ENCODE data around the gene RERE.

The RERE gene

DNA sequence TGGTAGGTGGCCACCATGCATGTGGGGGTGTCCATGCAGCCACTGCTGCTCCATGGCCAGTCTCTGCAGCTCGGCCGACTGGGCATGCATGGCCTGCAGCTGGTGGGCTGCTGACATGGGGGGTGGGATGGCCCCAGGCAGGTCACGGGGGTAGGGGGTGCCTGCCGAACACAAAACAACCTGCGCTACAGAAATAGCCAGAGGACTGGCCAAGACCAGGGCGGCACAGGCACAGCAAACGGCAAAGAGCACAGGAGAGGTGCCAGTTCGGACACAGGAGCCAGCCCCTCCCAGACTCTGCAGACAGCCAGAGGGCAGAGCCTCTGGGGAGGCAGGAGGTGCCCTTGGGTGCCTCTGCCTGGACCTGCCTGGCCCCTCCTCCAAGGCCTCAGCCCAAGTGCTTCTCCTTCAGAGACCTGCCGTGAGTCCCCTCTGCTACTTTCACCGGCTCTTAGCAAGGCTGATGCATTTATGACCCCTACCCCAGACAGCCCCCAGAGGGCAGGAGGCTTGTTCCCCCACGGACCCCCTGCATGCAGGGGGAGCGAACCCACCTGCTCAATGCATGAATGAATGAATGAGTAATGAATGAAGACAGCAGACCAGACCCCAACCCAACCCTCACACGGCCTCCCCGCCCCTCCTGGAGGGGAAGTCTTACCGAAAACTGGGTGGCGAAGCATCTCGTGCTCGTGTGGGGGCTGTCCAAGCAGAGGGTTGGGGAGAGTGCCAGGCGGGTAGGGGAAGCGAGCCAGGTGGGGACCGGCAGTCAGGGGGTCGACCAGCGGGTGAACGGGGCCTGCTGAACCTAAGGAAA lies 461.8 kb downstream of the RERE start:
- peak; percentile 21 for DNase-seq

DNA sequence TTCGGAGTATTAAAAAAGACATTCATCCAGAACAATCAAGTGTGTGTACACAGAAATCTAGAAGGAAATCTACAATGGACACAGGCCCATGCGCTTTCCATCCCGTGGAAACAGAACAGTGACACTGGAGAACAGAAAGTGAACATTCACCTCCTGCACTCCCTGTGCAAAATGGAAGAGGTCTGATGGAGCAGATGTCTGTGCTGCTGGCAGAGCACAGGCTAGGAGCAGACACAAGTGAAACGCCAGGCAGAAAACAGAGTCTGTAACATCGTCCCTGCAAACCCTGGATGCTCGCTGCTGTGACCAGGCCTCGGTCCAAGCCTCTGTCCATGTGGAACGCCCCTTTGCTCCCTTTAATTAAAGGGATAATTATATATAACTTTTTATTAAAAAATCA lies 463.4 kb downstream of the RERE start:
- peak; percentile 20 for DNase-seq

DNA sequence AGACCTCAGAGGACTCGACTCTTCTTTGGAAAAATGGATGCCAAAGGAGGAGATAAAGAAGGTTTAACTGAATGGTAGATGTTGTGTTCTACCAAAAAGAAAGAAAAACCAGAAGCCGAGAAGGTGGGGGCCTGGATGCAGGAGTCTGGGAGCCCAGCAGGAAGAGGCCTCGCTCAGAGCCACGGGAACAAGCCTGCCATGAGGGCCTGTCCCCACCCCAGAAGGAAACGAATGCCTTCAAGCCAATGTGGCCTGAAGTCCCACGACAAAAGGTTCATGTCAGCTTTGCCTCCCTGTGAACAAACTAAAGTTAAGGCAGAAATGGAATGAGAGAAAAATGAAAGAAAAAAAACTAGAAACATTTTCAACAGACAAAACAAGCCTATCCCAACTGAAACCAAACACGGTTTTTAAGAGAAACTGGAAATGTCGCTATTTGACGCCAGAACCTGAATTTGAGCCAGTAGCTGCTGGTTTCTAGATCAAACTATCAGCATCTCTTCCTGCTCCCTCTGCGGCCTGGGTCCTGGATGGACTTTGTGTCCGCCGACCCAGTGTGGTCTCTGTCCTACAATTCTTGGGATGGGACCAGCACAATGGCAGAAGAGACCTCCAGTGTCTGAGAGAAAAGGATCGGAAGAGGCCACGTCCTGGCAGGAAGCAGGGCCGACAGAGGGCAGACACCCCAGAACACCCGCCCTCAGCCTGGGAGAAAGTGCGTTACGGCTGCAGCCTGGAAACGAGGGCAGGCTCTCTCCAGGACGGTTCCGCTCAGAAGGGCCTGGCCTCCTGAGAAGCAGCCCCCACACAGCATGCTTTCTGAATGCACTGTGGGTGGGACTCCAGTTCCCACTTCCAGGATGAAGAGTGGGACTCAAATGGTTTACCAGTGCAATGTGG lies 464.3 kb downstream of the RERE start:
- DNase-seq, result peak; percentile 35

DNA sequence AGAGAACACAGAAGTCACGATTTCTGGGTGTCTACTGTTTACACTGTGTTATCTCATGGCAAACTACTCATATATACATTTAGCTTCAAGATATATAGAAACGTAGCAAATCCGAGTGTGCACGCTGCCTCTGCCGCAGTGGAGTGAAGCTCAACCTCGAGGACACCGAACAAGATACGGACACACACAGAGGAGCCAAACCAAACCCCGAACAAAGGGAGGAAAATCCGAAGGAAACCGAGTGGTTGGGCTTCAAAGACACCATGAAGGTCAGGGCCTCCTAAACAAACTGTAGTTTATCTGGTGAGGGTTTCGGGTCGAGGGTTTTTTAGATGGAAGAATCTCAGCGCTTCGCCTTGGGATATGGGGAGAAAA lies 465.0 kb downstream of the RERE start:
- peak; percentile 16 for DNase-seq

DNA sequence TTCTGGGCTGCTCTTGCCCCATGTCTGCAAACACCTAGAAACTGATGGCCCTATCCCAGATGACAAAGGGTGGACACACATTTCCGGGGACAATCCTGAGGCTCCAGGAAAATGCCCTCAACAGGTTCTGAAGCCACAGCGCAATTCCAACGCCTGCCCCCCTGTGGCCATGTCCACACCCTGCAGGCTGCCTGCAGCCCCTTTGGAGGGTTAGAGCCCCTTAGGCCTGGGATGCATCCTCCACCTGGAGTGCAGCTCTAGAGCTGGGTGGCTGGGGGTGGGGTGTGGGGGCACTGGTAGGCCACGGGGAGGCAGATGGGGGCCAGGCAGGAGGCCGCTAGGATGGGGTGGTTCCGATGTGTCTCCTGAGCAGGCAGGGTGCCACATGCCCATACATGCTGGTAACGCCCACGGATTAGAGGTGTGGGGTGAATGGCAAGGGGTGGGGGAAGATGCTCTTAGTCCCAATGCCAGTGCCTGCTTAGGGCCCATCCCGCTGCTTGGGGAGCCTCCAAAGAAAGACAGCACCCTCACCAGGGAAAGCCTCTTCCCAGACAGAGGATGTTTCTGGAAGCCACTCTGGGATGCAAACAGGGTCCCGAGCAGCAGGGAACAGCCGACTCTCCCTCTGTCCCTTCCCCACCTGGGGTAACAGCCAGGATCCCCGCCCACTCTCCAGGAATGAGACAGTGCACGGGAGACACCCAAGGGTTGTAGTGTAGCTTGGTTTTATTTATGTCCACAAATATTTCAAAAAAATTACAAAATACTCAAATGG lies 465.6 kb downstream of the RERE start:
- peak; percentile 31 for DNase-seq

DNA sequence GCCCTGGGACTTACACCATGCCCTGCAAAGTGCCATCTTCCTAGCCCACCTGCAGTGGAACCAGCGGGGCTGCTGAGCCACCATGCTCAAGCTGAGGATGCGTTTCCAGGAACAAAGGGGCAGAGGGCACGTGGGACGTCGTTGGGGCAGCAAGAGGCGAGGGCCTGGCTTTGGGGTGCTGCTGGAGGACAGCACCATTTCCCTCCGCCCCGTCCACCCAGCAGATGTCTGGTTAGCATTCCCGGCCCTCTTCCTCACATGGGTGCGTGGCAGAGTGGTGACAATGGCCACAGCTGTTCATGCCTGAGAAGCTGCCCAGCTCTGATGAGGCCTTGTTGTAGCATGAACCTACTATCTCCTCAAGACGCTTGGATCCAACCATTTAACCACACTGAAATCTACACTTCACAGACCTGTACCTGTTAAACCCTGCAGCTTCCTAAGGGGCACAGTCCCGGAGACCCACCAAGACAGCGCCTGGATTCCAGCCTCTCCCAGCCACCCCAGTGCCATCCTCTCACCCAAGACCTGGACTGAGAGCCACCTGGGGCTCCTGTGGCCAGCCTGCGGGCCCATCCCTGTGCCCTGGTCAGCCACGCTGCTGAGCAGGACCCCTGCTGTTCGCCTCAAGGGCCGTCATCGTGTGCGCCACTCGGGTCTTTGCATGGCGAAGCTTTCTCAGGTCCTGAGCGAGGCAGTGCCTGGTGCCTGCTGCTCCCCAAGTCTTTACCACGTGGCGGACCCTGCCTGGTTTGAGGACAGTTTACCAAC lies 466.3 kb downstream of the RERE start:
- DNase-seq, result peak; percentile 22

DNA sequence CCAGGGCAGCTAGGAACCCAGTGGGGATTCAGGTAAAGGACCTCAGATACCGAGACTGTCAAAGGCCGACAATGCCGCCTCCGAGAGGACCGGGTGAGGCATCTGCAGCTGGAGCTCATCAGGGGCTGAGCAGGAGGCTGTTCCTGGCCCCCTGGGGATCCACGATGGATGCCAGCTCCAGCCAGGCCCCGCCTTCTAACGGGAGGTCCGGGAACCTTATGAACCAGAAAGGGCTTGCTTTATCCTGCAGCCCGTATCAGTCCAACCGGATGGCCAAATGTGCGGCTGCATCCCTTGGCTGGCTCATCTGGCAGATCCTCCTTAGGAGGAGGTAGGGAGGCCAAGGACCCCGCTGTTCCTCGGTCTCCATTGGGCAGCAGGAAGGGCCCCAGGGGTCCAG lies 467.5 kb downstream of the RERE start:
- DNase-seq, result peak; percentile 35

DNA sequence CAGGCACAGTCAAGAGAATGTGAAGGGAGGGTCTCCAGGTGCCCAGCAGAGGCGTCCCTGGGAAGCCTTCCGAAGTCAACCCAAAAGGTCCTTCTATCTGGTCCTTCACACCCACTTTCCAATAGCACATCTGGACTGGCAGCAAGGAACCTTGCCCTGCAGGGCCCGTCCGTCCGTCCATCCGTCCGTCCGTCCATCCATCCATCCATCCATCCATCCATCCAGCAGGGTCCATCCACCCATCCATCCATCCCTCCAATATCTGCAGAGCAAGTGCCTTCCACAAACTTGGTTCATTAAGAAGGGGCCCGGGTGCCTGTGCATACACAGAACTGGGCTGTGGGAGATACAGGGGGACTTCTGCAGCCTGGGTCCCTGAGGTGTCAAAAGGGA lies 468.0 kb downstream of the RERE start:
- DNase-seq, result peak; percentile 11

DNA sequence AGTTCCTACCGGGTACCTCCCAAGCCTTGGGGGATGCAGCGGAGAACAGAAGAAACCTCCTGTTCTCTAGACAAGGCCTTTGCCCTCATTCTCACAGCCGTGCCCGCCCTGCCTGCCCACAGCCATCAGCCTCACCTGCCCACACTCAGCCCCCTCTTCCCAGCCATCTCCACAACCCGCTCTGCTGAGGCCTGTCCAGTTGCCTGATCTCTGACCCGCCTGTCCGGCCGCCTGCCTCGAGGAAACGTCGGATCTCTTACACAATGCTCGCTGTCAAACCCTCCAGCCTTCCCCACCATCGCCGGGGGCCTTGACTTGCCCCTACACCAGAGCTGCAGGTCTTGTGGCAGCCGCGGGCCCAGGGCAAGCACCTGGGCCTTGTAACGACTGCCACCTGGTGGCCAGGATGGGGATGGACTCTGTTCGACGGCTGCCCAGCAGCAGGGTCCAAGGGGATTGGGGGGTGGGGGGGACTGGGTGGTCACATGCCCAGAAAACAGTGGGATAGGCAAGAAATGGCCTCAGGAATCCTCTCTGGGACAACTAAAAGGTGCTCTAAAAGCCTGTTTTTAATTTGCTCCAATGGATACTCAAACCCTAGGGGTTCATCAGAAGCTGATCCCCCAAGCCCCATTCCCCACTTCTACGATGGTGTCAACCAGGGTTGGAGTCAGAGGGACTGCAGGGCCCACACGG lies 468.5 kb downstream of the RERE start:
- DNase-seq, result peak; percentile 76

DNA sequence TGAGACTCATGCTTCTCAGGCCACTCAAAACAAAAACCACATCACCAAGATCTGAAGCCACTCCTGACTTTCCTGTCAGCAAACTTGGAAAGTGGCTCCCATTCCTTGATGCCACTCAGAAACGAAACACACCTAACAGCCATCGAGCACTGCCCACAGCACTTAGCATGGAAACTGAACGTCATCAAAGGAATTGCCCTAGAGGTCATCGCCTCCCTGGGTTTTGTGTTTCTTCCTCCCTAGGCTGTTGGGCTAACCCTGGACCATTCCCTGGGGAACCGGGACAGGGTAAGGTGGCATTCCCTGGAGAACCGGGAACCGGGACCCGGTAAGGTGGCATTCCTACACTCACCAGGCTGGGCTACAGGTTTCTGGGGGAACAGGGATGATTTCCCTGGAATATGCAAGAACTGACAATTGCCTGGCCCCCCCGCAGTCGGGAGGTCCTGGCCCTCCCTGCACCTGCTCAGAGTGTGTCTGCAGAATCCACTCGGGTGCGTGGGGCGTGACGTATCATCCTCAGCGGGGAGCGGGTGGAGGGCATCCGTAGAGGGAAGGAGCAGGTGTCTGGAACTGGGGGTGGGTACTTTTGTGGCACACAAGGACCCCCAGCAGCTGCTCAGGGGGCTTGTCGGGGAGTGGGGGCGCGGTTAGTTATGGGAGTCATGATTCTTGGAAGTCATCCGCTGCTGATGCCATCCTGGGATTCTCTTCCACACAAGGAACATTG lies 469.2 kb downstream of the RERE start:
- peak; percentile 20 for DNase-seq

DNA sequence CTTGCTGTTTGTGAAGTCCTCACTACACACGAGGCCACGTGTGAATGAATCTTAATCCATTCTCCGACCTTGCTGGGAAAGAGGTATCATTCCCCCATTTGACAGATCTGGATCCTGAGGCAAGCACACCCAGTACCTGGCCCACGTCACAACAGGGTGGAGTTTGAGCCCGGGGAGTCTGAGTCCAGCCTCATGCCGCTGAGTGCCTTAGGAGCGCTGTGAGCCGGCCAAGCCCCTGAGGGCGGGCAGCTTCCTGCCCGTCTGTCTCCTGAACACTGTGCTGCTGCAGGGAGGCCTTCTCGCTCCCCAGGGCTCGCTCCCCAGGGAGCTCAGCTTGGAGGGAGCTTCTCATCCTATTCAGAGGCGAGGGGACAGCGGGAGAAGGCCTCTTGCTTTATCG lies 469.8 kb downstream of the RERE start:
- peak; percentile 21 for DNase-seq

DNA sequence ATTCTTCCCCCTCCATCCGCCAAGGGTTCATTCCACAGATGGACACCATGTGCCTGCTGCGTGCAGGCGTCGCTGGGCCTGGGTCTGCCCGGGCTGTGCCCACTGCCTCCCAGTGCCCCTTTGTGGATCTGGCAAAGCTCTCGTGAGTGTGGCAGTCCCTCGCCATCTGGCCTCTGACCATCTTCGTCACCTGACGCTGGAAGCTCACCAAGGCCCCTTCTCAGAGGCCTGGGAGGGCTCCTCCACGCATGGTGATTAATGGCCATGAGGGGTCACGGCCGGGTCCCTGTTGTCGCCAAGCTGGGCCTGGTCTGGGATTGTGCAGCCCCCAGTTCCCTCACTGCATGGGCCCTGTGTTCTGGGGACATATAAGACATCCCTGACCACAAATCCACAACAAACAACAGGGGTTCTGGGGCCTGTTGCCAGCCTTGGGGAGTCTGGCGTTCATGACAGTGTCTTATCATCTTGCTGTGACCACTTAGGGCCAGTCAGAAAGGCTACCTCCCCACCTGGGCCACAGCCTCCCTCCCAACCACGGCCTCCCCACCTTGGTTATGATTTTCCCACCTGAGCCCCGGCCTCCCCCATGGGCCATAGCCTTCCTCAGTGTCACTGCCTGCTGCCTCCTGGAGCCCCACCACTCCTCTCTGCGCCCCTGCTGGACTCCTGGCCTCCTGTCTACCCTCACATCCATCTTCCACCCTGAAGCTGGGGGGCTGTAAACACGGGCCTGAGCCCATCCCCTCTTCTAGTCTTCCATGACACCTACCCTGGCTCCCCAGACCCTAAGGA lies 471.6 kb downstream of the RERE start:
- no peak for DNase-seq

DNA sequence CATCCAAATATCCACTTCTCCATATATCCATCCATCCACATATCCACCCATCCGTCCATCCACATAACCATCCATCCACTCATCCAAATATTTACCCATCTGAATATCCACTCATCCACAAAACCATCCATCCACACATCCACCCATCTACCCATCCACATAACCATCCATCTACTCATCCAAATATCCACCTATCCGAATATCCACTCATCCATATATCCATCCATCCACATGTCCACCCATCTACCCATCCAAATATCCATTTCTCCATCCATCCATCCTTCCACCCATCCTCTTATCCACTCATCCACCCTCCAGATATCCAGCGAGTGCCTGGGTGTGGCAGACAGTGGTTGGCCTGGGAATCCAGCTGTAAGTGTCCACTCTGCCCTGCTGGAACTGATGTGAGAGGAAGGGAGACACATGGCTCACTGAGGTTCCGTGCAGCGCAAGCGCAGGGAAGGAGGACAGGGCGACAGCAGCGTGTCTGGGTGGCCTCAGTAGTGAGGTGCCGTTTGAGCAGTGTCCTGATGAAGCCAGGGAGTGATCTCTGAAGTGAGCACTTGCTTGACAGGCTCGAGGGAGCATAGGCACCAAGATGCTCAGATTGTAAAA lies 472.4 kb downstream of the RERE start:
- DNase-seq, result no peak

DNA sequence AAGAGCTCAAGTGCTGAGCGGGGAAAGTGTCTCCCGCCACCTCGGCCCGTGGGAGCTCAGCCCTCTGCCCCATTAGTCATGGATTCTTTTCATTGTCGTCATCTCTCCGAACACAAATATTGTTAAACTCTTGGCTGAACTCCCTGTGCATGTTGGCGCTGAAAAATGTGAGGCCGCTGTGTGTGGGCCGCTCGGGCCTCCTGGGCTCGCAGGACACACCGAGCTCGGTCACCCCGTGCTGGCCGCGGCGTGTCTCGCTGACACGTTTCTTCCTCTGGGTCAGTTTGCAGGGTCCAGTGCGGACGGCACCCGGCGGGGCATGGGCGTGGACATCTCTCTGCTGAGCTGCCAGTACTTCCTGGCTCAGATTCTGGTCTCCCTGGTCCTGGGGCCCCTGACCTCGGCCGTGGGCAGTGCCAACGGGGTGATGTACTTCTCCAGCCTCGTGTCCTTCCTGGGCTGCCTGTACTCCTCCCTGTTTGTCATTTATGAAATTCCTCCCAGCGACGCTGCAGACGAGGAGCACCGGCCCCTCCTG lies 473.9 kb downstream of the RERE start:
- DNase-seq, result peak; percentile 69

DNA sequence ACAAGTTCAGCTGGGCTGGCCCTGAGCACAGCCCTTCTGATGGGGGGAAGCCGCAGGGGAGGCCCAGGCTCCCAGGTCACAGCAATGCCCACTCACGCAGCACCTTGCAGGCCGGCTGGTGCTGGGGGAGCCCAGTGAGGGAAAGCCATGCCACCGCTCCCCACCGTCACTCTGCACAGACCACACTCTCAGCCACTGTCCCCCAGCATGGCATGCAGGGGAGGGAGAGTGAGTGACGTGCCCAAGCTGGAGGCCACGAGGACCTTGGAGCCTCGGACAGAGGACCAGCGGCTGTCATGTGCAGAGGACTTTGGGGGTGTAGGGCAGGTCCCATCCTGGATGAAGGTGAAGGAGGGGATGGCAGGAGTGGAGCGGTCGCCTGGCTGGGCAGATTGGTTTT lies 474.4 kb downstream of the RERE start:
- no peak for DNase-seq

DNA sequence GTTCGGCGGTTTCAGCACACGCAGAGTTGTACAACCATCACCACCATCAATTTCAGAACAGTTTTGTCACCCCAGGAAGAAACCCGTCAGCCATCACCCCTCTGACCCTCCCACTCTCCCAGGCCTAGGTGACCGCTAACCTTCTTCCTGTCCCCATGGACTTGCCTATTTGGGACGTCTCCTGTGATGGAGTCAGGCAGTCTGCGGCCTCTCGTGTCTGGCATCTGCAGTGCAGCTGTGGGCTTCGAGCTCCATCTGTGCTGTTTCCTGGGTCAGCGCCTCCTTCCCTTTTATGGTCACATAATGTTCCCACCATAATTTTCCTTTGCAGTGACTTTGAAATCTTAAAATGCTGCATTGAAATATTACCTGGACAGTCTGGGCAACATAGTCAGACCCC lies 475.1 kb downstream of the RERE start:
- no peak for DNase-seq

DNA sequence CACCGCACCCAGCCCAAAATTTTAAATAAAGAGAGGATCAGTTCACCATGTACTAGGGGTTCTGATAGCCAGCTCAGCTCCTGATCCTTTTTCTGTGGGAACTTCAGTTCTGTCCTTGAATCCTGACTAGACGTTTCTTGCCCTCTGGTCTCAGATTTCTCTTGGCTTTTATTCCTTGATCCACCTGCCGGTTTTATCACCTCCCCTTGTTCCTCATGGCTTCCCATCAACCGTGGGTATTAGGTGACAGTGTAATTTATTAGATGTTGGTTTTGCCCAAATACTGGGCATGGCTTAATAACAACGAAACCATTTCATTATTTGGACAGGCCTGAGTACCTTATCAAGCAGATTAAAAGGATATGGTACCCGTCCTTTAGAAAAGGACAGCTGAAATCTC lies 477.0 kb downstream of the RERE start:
- DNase-seq, result no peak

DNA sequence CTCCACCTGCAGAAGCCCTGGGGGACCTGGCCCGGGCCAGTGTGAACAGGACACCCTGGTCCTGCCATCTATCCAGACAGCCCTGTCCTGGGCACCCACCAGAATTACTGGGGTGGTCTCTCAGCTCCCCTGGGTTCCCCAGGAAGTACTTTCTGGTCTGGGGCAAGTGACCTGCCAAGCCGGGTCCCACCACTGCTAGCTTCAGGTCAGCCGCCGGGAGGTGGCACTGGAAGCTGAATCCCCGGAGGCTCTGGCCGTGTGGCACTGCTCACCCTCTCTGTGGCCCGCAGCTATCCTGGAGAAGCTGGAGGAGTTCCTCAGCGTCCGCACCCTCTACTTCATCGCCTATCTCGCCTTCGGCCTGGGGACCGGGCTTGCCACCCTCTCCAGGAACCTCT lies 478.2 kb downstream of the RERE start:
- no peak for DNase-seq

DNA sequence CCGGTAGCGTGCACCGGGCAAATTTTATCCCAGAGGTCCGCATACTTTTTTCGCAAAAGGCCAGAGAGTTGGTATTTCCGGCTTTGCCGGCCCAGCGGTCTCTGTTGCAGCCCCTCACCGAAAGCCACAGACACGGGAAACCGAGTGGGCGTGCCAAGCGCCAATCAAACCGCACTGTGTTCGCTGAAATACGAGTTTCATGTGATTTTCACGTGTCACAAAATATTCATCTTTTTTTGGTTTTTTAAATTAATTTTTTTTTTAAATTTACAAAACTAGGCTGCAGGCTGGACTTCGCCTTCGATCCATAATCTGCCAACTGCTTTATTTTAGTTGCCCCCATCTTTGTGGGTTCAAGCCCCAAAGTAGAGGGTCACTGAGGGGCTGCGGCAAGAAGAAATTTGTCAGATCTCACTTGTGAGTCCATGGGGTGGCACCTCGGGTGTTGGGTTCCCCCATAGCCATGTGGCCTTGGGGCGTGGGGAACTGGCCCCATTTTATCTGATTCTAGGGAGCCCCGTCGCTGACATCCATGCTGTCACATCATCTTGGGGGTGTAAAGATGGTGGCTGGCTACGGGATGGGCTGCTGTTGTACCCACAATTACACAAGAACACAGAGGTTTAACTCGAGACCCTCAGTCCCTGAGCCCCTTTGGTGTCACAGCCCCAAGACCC lies 478.8 kb downstream of the RERE start:
- no peak for DNase-seq
